ENCODE data around the gene TNKS1BP1. TPM values are rescaled to one million over a fixed set of nuclear protein-coding genes. Genes with fewer than 3 reads are reported as not detected.
A peak's percentile ranks its signal among the peaks of the same experiment; 100 is the strongest.

TNKS1BP1 gene
- total RNA-seq, 1 donor from 2014 or later: 14.3 TPM

DNA sequence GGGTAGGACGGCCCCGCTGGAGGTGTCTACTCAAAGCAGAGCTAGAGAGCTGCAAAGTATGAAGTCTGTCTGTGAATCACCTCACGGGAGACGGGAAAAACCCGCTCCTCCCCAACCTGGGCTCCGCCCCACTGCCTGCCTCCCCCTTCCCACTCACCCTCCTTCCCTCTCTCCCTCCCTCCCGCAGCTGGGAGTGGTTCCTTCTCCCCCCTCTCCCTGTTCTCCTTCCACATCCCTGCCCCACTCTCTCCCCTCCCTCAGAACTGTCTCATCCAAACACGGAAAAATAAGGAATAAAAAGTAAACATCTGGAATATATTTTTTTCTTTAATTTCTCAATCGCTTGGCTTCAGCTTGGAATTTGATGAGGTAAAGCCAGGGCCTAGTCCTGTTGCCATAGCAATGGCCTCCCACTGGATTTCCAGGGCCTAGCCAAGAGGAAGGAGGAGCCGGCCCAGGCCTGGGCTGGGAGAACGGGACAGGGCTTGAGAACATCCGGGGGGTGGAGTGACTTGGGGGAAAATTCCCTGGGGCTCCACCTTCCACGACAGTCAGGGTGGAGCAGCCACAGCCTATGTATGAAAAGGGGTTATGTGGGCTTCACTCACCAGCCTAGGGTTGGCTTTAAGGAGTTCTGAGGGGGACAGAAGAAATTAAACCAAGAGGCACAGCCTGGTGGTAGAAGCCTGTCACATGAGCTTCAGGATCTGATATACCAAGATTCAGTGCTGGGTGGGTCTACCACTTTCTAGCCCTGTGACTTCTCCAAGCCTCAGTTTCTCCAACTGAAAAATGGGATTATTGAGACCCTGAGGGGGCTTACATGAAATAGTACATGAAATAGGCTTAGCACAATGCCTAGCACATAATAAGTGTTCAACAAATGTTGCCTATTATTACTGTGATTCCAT is 2.2 kb downstream of the TNKS1BP1 start:
- peaks cover 28% of the 10 kb centered on the region for H3K4me1 Mint-ChIP-seq
- POLR2A ChIA-PET: interaction anchor here (0.9 to 1.0 kb wide), 2 partner anchors 13 kb away, joined by 4 read pairs; partner anchors contain the start of gene SSRP1
- TF ChIP-seq, protein P1, sequence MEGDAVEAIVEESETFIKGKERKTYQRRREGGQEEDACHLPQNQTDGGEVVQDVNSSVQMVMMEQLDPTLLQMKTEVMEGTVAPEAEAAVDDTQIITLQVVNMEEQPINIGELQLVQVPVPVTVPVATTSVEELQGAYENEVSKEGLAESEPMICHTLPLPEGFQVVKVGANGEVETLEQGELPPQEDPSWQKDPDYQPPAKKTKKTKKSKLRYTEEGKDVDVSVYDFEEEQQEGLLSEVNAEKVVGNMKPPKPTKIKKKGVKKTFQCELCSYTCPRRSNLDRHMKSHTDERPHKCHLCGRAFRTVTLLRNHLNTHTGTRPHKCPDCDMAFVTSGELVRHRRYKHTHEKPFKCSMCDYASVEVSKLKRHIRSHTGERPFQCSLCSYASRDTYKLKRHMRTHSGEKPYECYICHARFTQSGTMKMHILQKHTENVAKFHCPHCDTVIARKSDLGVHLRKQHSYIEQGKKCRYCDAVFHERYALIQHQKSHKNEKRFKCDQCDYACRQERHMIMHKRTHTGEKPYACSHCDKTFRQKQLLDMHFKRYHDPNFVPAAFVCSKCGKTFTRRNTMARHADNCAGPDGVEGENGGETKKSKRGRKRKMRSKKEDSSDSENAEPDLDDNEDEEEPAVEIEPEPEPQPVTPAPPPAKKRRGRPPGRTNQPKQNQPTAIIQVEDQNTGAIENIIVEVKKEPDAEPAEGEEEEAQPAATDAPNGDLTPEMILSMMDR (IDR thresholded peaks at IDR 0.05): no peak
- intact Hi-C loops (cut with micrococcal nuclease): loop anchor here (10.0 kb wide), 1 partner anchor 1202 kb away; no protein-coding TSS in a partner anchor
- H3K9me3 Mint-ChIP-seq: no peaks in the 10 kb centered on the region
- ATAC-seq (ENCODE audit: low read depth): no peak
- H3K4me3 Mint-ChIP-seq: peak overlapping the region; percentile 46
- no peak for DNase-seq
- H3K27me3 Mint-ChIP-seq: no peaks in the 10 kb centered on the region
- H3K36me3 Mint-ChIP-seq (ENCODE audit: low read depth): peaks cover 28% of the 10 kb centered on the region
- CTCF ChIA-PET: no interaction called here
- H3K27ac Mint-ChIP-seq: no peak overlapping the region

DNA sequence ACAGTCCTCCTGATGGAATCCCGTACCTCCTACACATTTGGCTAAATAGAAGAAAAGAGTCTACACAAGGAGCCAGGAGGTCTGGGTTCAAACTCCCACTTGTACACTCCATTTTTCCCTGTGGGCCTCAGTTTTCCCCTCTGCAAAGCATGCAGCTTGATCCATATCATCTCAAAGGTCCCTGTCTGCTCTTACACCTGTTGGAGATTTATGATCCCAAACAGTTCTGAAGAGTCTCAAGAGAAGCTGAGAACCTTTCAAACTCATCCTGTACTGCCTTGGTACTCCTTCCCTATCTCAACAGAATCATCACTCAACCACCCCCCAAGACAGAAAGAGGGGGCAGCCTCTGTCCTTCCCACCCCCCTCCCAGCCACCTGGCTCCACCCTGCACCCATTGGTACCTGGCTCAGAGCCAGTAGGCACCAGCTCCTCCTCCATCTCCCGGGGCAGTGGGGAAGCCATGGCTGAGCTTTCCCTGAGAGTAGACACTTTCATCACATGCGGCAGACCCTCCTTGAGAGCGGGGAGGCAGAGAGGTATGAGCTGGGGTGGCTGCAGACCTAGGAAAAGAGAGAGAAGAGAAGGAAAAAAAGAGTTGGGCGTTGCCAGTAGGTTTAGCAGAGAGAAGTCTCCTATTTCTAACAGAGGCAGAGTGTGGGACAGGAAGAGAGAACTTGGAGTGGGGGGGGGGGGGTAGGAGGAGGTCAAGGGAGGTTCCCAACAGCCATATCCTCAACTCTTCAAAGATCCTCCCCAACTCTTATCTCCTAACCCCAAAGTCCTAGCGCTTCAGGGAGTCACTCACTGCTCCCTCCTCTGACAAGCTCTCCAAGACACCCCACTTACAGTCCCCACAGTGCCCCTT is 3.1 kb downstream of the TNKS1BP1 start:
- Mint-ChIP-seq H3K27me3 (no peaks in the 10 kb centered on the region), H3K9me3 (no peaks in the 10 kb centered on the region), H3K4me1 (peaks cover 26% of the 10 kb centered on the region), H3K27ac (no peak overlapping the region), H3K36me3 (ENCODE audit: low read depth) (peaks cover 19% of the 10 kb centered on the region), H3K4me3 (no peak overlapping the region)
- ATAC-seq (ENCODE audit: low read depth) (no peak), DNase-seq (no peak)
- ChIA-PET CTCF (no interaction called here), POLR2A (interaction anchor here (0.9 kb wide), 1 partner anchor 14 kb away, joined by 4 read pairs; the partner anchor contains the start of gene SSRP1)
- TF ChIP-seq, protein P1 (IDR thresholded peaks at IDR 0.05): no peak
- intact Hi-C loops (cut with micrococcal nuclease): loop anchor here (10.0 kb wide), 1 partner anchor 1203 kb away; no protein-coding TSS in a partner anchor

DNA sequence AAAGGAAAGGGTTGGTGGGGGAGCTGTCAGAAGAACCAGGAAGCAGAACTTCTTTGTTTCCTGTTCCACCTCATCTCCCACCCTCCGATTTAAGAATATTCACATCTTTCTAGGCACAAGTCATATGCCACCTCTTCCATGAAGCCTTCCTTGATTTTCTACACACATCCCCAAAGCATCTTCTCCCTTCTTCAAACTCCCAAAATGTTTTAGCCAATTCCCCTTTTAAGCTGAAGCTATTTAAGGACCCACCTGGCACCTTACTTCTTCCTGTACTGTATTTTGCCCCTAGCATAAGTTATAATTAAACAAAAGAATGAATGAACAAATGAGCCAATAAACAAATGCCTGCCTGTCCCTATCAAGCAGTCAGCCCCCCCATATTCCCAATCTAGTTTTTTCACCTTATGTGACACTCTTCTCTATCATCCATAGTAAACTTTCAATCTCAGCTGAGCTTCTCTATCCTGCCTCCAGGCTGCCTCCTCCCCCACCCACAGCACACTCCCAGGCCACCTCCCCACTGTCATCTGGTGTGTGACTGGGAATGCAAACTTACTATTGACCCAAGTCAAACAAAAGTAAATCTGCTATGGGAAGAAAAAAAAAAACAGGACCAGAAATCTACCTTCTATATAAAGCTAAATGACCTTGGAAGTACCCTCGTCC is 3.9 kb downstream of the TNKS1BP1 start:
- no peak for ATAC-seq (ENCODE audit: low read depth)
- H3K27ac Mint-ChIP-seq: no peak overlapping the region
- no peak overlapping the region for H3K4me3 Mint-ChIP-seq
- no peaks in the 10 kb centered on the region for H3K27me3 Mint-ChIP-seq
- POLR2A ChIA-PET: no interaction called here
- DNase-seq: no peak
- TF ChIP-seq, protein P1 (IDR thresholded peaks at IDR 0.05): no peak
- CTCF ChIA-PET: no interaction called here
- intact Hi-C loops (cut with micrococcal nuclease): loop anchor here (10.0 kb wide), 1 partner anchor 1204 kb away; no protein-coding TSS in a partner anchor
- peaks cover 20% of the 10 kb centered on the region for H3K4me1 Mint-ChIP-seq
- H3K9me3 Mint-ChIP-seq: no peaks in the 10 kb centered on the region
- H3K36me3 Mint-ChIP-seq (ENCODE audit: low read depth): peaks cover 12% of the 10 kb centered on the region

DNA sequence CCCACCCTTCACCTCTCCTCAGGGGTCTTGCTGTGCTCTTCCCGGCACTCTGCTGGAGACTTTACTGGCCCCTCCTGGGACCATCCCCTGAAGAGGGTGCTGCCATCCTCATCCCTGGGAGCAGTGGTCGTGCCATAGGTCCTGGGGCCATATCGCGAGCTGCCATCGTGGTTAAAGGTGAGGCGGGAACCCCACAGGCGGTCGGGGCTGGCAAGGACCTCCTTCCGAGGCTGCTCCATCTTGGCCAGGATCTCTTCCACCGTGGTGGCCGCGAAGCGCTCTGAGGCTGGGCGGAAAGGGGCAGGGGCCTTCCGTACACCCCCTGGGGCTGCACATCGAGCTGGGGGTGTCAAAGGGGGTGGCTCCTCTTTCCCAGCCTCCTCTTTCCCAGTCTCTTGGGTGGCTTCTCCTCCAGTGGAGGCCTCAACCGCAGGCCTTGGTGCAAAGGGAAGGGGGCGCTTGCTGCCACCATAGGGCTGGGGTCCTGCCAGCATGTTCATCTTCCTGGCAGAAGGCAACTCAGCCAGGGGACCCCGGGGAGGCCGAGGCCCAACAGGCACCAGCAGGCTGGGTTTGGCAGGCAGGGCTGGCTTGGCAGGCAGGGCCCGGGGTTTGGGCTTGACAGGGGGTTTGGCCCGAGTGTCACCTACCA is 4.6 kb downstream of the TNKS1BP1 start:
- ATAC-seq (ENCODE audit: low read depth) (no peak), DNase-seq (no peak)
- ChIA-PET POLR2A (no interaction called here), CTCF (no interaction called here)
- intact Hi-C loops (cut with micrococcal nuclease): loop anchor here (10.0 kb wide), 1 partner anchor 1205 kb away; no protein-coding TSS in a partner anchor
- Mint-ChIP-seq H3K27me3 (no peaks in the 10 kb centered on the region), H3K9me3 (no peaks in the 10 kb centered on the region), H3K27ac (no peak overlapping the region), H3K36me3 (ENCODE audit: low read depth) (peaks cover 7% of the 10 kb centered on the region), H3K4me3 (no peak overlapping the region), H3K4me1 (peaks cover 14% of the 10 kb centered on the region)
- TF ChIP-seq, protein P1 (IDR thresholded peaks at IDR 0.05): no peak

All from activated B cell treated with CpG ODN at 0.5 μM for 24 hours (primary cell).